Upper lobe of right lung (tissue), 1 donor: Measurements from ENCODE around the gene GFRA1. TPM values are rescaled to one million over a fixed set of nuclear protein-coding genes. Genes with fewer than 3 reads are reported as not detected.

Experiments
- ATAC-seq: fragments of 200-7000 bp; cut with Tn5 transposase; one replicate; pipeline ENCODE4 v1.9.1; 2020; ENCODE audit warnings: mild to moderate bottlenecking, moderate library complexity
- DNase-seq: peaks from one replicate; pipeline ENCODE4 v3.0.0-alpha.2; 2020
- H3K27ac ChIP-seq: fragments of 200-600 bp; one replicate; pipeline ENCODE4 v1.8.0; 2022
- H3K27me3 ChIP-seq: fragments of 200-600 bp; one replicate; pipeline ENCODE4 v1.8.0; 2022; ENCODE audit warnings: mild to moderate bottlenecking
- H3K36me3 ChIP-seq: fragments of 200-600 bp; one replicate; pipeline ENCODE4 v1.8.0; 2022
- H3K4me1 ChIP-seq: fragments of 200-600 bp; one replicate; pipeline ENCODE4 v1.8.0; 2022
- H3K4me3 ChIP-seq: fragments of 200-600 bp; one replicate; pipeline ENCODE4 v1.8.0; 2022; ENCODE audit warnings: mild to moderate bottlenecking
- H3K9me3 ChIP-seq: fragments of 200-600 bp; one replicate; pipeline ENCODE4 v1.8.0; 2022
- intact Hi-C: fragments of 100-400 bp; cut with DNase I; formaldehyde crosslinking; loops from one replicate; pipeline ENCODE4 v1.11.0; 2022
- total RNA-seq: library from RNA; stranded (reverse); fragmentation: NEBNext Ultra II Directional; extraction: Animal tissue kit (Norgen Biotek cat#: 25700); gene quantifications from one replicate; pipeline ENCODE4 v1.2.1, GENCODE V29; 2021
- TF ChIP-seq, protein P1 (sequence below): fragments of 200-600 bp; IDR thresholded peaks from one replicate; pipeline ENCODE4 v1.8.0; 2022; ENCODE audit warnings: antibody characterized with exemption
- donor health status: DM: no; HTN: yes; CAD: no; lungs with severe emphysema.

The GFRA1 gene
- total RNA-seq, 1 donor from 2014 or later: 3.4 TPM

DNA sequence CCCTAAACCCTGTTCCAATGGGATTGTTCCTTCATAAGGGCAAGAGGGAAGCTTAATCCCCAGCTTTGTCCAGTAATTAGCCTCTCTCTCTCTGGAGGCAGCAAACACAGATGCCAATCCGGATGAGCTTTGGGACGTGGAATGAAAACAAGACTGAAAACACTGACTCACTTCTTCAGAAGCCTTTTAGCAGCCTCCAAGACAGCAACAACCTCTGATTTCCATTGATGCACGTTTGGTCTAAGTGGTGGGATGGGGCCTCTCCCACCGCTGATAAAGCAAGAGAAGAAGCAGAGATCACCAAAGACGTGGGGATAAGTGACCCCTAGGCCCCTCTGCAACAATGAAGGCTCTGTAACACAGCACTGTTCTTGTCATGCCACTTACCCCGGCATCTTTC, 5.8 kb upstream of the GFRA1 start:
- ATAC-seq: no peak
- TF ChIP-seq, protein P1, sequence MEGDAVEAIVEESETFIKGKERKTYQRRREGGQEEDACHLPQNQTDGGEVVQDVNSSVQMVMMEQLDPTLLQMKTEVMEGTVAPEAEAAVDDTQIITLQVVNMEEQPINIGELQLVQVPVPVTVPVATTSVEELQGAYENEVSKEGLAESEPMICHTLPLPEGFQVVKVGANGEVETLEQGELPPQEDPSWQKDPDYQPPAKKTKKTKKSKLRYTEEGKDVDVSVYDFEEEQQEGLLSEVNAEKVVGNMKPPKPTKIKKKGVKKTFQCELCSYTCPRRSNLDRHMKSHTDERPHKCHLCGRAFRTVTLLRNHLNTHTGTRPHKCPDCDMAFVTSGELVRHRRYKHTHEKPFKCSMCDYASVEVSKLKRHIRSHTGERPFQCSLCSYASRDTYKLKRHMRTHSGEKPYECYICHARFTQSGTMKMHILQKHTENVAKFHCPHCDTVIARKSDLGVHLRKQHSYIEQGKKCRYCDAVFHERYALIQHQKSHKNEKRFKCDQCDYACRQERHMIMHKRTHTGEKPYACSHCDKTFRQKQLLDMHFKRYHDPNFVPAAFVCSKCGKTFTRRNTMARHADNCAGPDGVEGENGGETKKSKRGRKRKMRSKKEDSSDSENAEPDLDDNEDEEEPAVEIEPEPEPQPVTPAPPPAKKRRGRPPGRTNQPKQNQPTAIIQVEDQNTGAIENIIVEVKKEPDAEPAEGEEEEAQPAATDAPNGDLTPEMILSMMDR: no peak
- H3K27me3 ChIP-seq: peaks cover 27% of the 10 kb centered on the region
- DNase-seq: no peak
- H3K4me3 ChIP-seq: no peak overlapping the region
- no peaks in the 10 kb centered on the region for H3K4me1 ChIP-seq
- H3K9me3 ChIP-seq: no peaks in the 10 kb centered on the region
- no peaks in the 10 kb centered on the region for H3K36me3 ChIP-seq
- no peak overlapping the region for H3K27ac ChIP-seq
- intact Hi-C loops: no loop called here

DNA sequence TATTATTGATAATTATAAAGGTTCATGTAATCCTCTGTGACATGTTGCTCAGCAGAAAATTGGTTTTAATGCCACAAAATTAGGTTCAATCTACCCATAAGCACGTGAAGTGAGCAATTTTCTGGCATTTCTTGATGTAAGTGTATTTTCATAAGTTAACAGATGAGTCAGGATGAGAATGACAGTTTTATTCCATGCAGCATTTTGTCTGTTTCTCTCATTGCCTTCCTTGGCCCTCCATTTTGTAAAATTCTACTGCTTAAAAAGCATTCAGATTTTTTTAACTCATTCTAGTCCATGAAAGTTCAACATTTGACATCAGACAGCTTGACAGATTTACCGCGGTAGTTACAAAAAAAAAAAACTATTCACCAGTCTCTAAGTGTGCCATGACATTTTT, 4.0 kb upstream of the GFRA1 start:
- intact Hi-C loops: no loop called here
- ATAC-seq: no peak

DNA sequence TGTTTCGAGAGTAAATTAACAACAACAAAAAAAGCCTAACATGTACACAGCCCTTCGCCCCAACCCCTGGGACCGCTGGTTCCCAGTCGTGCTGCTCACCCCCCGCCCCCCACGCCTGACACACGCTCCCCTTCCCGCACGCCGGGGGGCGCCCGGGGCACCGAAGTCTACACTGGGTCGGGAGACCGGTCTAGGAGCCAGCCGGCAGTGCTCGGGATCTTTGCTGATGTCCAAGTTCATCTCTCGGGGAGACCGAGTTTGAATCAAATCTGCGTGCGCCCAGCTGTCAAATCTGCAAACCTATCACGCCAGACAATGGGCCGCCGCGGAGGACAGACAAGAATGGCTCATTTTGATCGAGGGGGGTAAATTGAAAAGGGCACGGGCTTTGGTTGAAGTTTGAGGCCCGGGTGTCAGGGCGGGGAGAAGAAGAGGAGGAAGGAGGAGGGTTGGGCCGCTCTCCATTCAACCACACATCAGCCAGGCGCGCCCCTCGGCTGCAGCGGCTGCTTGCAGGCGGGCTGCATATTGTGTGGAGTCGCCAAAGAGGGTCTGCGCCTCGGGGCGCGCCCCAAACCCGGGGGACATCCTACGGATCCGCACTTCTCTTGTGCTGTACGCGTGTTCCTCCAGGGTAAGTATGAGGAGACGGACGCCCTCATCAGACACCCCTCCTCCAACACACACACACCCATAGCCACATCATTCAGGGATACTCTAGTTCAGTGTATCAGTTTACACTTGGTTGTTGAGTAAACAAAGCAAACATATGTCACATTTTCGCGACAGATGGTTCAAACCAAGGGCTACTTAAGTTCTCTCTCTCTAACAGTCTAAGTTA, 1.3 kb upstream of the GFRA1 start:
- peaks cover 9% of the 10 kb centered on the region for H3K4me1 ChIP-seq
- H3K4me3 ChIP-seq: peak overlapping the region; percentile 42
- TF ChIP-seq, protein P1: no peak
- no peaks in the 10 kb centered on the region for H3K36me3 ChIP-seq
- H3K27me3 ChIP-seq: peaks cover 70% of the 10 kb centered on the region
- no peaks in the 10 kb centered on the region for H3K9me3 ChIP-seq
- no peak for ATAC-seq
- DNase-seq: no peak
- H3K27ac ChIP-seq: no peak overlapping the region
- intact Hi-C loops: no loop called here

More for the DNA sequence above, 4.0 kb upstream of the GFRA1 start:
- Histone ChIP-seq H3K4me3 (no peak overlapping the region), H3K36me3 (no peaks in the 10 kb centered on the region), H3K27ac (no peak overlapping the region), H3K27me3 (peaks cover 44% of the 10 kb centered on the region), H3K9me3 (no peaks in the 10 kb centered on the region), H3K4me1 (peaks cover 9% of the 10 kb centered on the region)
- no peak for DNase-seq
- TF ChIP-seq, protein P1: no peak

DNA sequence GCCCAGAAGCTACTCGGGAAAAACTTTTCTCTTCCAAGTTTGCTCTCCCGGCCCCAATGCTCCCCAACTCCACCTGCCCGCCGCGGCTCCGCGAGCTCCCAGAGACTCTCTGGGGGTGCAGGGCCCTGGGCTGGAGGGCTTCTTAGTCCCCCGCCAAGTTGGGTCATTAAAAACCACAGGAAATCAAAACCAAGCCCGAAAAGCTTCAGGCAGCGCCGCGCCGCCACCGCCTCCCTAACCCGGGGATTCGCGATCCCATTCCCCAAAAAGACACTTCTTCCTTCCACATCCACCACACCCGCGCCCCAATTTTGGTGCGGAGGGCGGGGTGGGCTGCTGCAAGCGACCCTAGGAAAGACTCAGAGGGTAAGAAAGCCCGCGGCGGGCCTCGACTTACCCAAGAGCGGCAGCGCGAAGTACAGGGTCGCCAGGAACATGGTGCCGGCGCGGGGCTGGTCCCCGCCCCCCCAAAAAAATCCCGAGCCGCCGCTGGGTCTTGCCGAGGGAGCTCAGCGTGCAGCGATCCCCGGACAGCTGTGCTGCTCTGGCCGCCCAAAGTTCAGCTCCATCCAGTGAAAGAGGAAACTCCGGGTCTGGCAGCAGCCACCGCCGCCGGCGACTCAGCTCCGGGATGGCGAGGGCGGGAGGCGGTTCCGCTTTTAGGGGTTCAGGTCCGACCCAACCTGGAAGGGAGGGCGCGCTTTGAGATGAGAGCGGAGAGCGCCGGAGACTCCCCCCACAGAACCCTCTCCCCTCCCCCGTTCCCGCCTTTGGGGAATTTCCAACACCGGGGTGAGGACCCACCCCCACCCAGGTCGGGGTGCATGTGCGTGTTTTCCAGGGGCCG, 1.2 kb downstream of the GFRA1 start:
- Histone ChIP-seq H3K27ac (no peak overlapping the region), H3K9me3 (no peaks in the 10 kb centered on the region), H3K4me1 (peaks cover 9% of the 10 kb centered on the region), H3K36me3 (no peaks in the 10 kb centered on the region), H3K27me3 (peaks cover 69% of the 10 kb centered on the region), H3K4me3 (peak overlapping the region; percentile 42)
- ATAC-seq: peak; percentile 26
- no peak for DNase-seq
- intact Hi-C loops: no loop called here
- TF ChIP-seq, protein P1: no peak

DNA sequence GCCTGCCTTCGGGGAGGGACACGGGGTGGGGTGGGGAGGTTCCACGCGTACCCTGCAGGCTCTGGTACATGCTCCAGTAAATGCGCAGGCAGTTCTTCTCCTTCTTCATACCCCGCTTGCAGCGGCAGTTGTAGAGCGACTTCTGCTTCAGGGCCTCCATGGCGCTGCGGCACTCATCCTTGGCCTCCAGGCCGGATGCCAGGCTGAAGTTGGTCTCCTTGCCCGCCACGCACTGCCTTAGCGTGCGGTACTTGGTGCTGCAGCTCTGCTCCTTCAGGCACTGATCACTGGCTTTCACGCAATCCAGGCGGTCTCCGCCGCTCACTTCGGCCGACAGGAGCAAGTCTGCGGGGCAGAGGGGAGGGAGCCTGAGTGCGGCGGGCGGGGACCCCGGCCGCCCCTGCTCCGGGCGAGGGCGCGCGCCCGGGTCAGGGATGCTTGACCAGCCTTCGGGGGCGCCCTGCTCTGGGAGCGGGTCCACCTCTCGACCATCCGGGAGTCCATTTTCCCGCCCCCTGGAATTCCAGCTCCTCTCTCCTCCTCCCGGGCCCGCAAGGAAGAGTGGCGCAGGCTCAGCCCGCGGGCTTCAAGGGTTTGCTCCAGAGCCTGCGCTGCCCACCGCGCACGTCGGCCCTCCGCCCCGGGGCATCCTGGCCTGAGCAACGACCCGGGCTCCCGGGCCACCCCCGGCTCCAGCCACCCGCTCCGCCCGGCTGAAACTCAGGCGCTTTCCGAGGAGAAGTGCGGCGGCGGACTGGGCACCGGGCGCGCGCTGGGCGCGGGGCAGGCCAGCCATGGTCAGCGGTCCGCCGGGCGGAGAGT, 2.0 kb downstream of the GFRA1 start:
- Histone ChIP-seq H3K4me3 (peak overlapping the region; percentile 42), H3K4me1 (peaks cover 9% of the 10 kb centered on the region), H3K36me3 (no peaks in the 10 kb centered on the region), H3K9me3 (no peaks in the 10 kb centered on the region), H3K27ac (no peak overlapping the region), H3K27me3 (peaks cover 66% of the 10 kb centered on the region)
- DNase-seq (no peak), ATAC-seq (peak; percentile 7)
- intact Hi-C loops: no loop called here
- TF ChIP-seq, protein P1: no peak
